Activated T-helper 2 cell treated with anti-CD3 and anti-CD28 coated beads, Interferon-gamma antibody, Interleukin-2, Interleukin-4, amounts not matched to agents 10 μg/mL and 5 μg/mL and 100 μg/mL, durations not matched to agents 14 hours and 24 hours and 36 hours (primary cell): ENCODE results near the gene ABR. TPM values are rescaled to one million over a fixed set of nuclear protein-coding genes. Genes with fewer than 3 reads are reported as not detected.
"Not testable (repeated sequence)": the region's sequence is repeated elsewhere in the genome, so short reads cannot be mapped to it uniquely, and the experiment has no call there.

Experiments used
- DNase-seq: peaks from one replicate; pipeline ENCODE4 v3.0.0; 2021; ENCODE audit warnings: low spot score
- H3K27ac Mint-ChIP-seq: one replicate; pipeline ENCODE4 v1.8.0; 2021; ENCODE audit warnings: mixed read lengths
- H3K27me3 Mint-ChIP-seq: one replicate; pipeline ENCODE4 v1.8.0; 2021; ENCODE audit warnings: low read depth, mixed read lengths
- H3K36me3 Mint-ChIP-seq: one replicate; pipeline ENCODE4 v1.8.0; 2021; ENCODE audit warnings: low read depth, mixed read lengths
- H3K4me1 Mint-ChIP-seq: one replicate; pipeline ENCODE4 v1.8.0; 2021; ENCODE audit warnings: low read depth, mixed read lengths
- H3K4me3 Mint-ChIP-seq: one replicate; pipeline ENCODE4 v1.8.0; 2021; ENCODE audit warnings: low read depth, mild to moderate bottlenecking, moderate library complexity, mixed read lengths
- H3K9me3 Mint-ChIP-seq: one replicate; pipeline ENCODE4 v1.8.0; 2021; ENCODE audit warnings: mixed read lengths
- intact Hi-C: fragments of 100-400 bp; cut with micrococcal nuclease; formaldehyde crosslinking; loops from one replicate; pipeline ENCODE4 v1.15.1; 2023
- total RNA-seq: library from RNA; stranded (reverse); gene quantifications from 2 replicates; pipeline ENCODE4 v1.2.3, GENCODE V29; 2022

ABR gene
- total RNA-seq, 1 donor from 2014 or later, result 69.3 TPM

GRCh38 chr17:1146561-1147265, 33.1 kb downstream of the ABR start:
- Mint-ChIP-seq H3K4me3 (no peak overlapping the region), H3K27me3 (no peaks in the 10 kb centered on the region), H3K27ac (no peak overlapping the region), H3K4me1 (no peaks in the 10 kb centered on the region), H3K9me3 (no peaks in the 10 kb centered on the region), H3K36me3 (no peaks in the 10 kb centered on the region)
- DNase-seq, result no peak
- intact Hi-C loops, result no loop called here

- Mint-ChIP-seq H3K4me1 (no peaks in the 10 kb centered on the region), H3K36me3 (no peaks in the 10 kb centered on the region), H3K4me3 (no peak overlapping the region), H3K27ac (no peak overlapping the region), H3K27me3 (no peaks in the 10 kb centered on the region), H3K9me3 (no peaks in the 10 kb centered on the region)
- DNase-seq, result no peak
- intact Hi-C loops, result no loop called here
These were observed 34.3 kb downstream of the ABR start for GRCh38 chr17:1145311-1145986.

- Mint-ChIP-seq H3K4me3 (no peak overlapping the region), H3K4me1 (no peaks in the 10 kb centered on the region), H3K27ac (no peak overlapping the region), H3K9me3 (no peaks in the 10 kb centered on the region), H3K27me3 (no peaks in the 10 kb centered on the region), H3K36me3 (no peaks in the 10 kb centered on the region)
- no peak for DNase-seq
- intact Hi-C loops, result no loop called here
These were observed 35.6 kb downstream of the ABR start for GRCh38 chr17:1144162-1144561.

- Mint-ChIP-seq H3K27me3 (no peaks in the 10 kb centered on the region), H3K9me3 (no peaks in the 10 kb centered on the region), H3K27ac (no peak overlapping the region), H3K4me1 (no peaks in the 10 kb centered on the region), H3K4me3 (no peak overlapping the region), H3K36me3 (no peaks in the 10 kb centered on the region)
- intact Hi-C loops, result no loop called here
- no peak for DNase-seq
These were observed 36.2 kb downstream of the ABR start for GRCh38 chr17:1143573-1143972.

GRCh38 chr17:1142561-1142971, 37.2 kb downstream of the ABR start:
- Mint-ChIP-seq H3K27ac (no peak overlapping the region), H3K4me3 (no peak overlapping the region), H3K27me3 (no peaks in the 10 kb centered on the region), H3K9me3 (no peaks in the 10 kb centered on the region), H3K36me3 (no peaks in the 10 kb centered on the region), H3K4me1 (no peaks in the 10 kb centered on the region)
- no peak for DNase-seq
- intact Hi-C loops, result no loop called here

GRCh38 chr17:1137465-1137894, 42.3 kb downstream of the ABR start:
- intact Hi-C loops, result no loop called here
- DNase-seq, result no peak
- Mint-ChIP-seq H3K9me3 (no peaks in the 10 kb centered on the region), H3K4me1 (no peaks in the 10 kb centered on the region), H3K4me3 (no peak overlapping the region), H3K27ac (no peak overlapping the region), H3K36me3 (no peaks in the 10 kb centered on the region), H3K27me3 (peaks cover 3% of the 10 kb centered on the region)

GRCh38 chr17:1136748-1137147, 43.0 kb downstream of the ABR start:
- H3K27me3 Mint-ChIP-seq, result peaks cover 6% of the 10 kb centered on the region
- DNase-seq, result no peak
- H3K4me3 Mint-ChIP-seq, result no peak overlapping the region
- H3K9me3 Mint-ChIP-seq, result no peaks in the 10 kb centered on the region
- H3K27ac Mint-ChIP-seq, result no peak overlapping the region
- intact Hi-C loops, result no loop called here
- no peaks in the 10 kb centered on the region for H3K36me3 Mint-ChIP-seq
- H3K4me1 Mint-ChIP-seq, result no peaks in the 10 kb centered on the region

- intact Hi-C loops, result no loop called here
- Mint-ChIP-seq H3K27ac (no peak overlapping the region), H3K9me3 (no peaks in the 10 kb centered on the region), H3K4me3 (no peak overlapping the region), H3K4me1 (no peaks in the 10 kb centered on the region), H3K27me3 (peaks cover 6% of the 10 kb centered on the region), H3K36me3 (no peaks in the 10 kb centered on the region)
- no peak for DNase-seq
These were observed 45.0 kb downstream of the ABR start for GRCh38 chr17:1134634-1135324.

- no peak overlapping the region for H3K4me3 Mint-ChIP-seq
- no peaks in the 10 kb centered on the region for H3K9me3 Mint-ChIP-seq
- intact Hi-C loops, result no loop called here
- no peaks in the 10 kb centered on the region for H3K36me3 Mint-ChIP-seq
- H3K4me1 Mint-ChIP-seq, result no peaks in the 10 kb centered on the region
- H3K27me3 Mint-ChIP-seq, result peaks cover 3% of the 10 kb centered on the region
- no peak for DNase-seq
- H3K27ac Mint-ChIP-seq, result no peak overlapping the region
These were observed 49.6 kb downstream of the ABR start for GRCh38 chr17:1130191-1130590.

- intact Hi-C loops, H3K36me3 Mint-ChIP-seq, H3K4me3 Mint-ChIP-seq, H3K4me1 Mint-ChIP-seq, H3K27ac Mint-ChIP-seq, H3K27me3 Mint-ChIP-seq, DNase-seq, H3K9me3 Mint-ChIP-seq: not testable (repeated sequence)
These were observed 51.3 kb downstream of the ABR start for GRCh38 chr17:1128463-1128862.

GRCh38 chr17:1126801-1127550, 52.8 kb downstream of the ABR start:
- H3K27ac Mint-ChIP-seq, result no peak overlapping the region
- no peak overlapping the region for H3K4me3 Mint-ChIP-seq
- H3K36me3 Mint-ChIP-seq, result no peaks in the 10 kb centered on the region
- peaks cover 8% of the 10 kb centered on the region for H3K4me1 Mint-ChIP-seq
- intact Hi-C loops, result no loop called here
- DNase-seq, result no peak
- H3K27me3 Mint-ChIP-seq, result peaks cover 1% of the 10 kb centered on the region
- no peaks in the 10 kb centered on the region for H3K9me3 Mint-ChIP-seq

GRCh38 chr17:1126250-1126797, 53.5 kb downstream of the ABR start:
- intact Hi-C loops, result no loop called here
- no peak overlapping the region for H3K27ac Mint-ChIP-seq
- H3K4me1 Mint-ChIP-seq, result peaks cover 8% of the 10 kb centered on the region
- no peak for DNase-seq
- H3K4me3 Mint-ChIP-seq, result no peak overlapping the region
- H3K27me3 Mint-ChIP-seq, result no peaks in the 10 kb centered on the region
- H3K9me3 Mint-ChIP-seq, result no peaks in the 10 kb centered on the region
- no peaks in the 10 kb centered on the region for H3K36me3 Mint-ChIP-seq
